HG03066 (cell line): Measurements from ENCODE around the gene PRELID2.
A peak's percentile ranks its signal among the peaks of the same experiment; 100 is the strongest.
"Not testable (repeated sequence)": the region's sequence is repeated elsewhere in the genome, so short reads cannot be mapped to it uniquely, and the experiment has no call there.

Experiments
- ATAC-seq: cut with Tn5 transposase; IDR thresholded peaks from one replicate; pipeline ENCODE4 v1.9.1; 2021; ENCODE audit warnings: low read depth; ENCODE audit not compliant: unreplicated experiment

Gene PRELID2

DNA sequence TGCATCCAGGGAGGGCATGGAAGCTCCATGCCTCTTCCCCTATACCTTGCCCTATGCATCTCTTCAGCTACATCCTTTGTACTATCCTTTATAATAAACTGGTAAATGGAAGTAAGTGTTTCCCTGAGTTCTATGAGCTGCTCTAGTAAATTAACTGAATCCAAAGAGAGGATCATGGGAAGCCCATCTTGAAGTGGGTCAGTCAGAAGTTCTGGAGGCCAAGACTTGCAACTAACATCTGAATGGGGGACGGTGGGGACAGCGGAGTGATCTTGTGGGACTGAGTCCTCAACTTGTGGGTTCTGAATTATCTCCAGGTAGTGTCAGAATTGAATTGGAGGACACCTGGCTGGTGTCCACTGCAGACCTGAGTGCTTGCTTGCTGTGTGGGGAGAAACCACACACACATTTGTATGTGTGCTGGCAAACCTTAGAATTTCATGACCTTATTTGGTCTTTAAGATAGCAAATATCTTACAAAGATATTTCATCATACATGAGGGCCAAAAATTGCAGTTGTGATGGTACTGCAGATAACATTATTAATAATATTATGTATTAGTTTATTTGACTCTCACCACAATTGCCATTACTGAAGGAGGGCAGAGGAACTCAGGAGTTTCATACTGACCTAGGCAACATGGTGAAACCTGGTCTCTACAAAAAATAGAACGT lies 5.5 kb upstream of the PRELID2 start:
- ATAC-seq, result no peak

DNA sequence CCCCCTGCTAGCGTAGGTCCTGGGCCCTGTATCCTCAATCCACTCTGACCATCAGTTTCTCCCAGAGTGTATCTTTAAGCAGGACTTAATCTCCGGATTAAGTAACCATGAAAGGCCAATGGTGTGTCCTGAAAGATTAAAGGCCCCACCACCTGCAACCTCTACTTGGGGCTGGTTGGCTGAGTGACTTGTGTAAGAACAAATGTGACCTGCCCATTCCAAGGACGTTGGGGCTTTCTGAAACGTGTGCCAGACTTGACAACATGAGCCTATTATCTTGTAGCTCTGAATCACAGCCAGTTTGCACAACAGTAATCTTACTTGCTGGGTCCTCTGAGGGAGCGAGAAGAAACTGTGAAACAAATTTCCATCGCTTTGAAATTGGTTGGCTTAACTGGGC lies 3.1 kb upstream of the PRELID2 start:
- ATAC-seq, result no peak

DNA sequence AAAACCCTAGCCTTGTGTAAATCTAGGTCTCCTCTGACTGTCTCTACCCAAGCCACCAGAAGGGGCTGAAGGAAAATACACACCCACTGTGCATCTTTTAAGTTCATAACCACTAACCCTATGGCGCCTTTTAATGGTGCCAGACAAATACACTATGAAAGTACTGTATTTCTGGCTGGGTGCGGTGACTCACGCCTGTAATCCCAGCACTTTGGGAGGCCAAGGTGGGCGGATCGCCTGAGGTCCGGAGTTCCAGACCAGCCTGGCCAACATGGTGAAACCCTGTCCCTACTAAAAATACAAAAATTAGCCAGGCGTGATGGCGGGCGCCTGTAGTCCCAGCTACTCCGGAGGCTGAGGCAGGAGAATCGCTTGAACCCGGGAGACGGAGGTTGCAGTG lies 1.1 kb upstream of the PRELID2 start:
- not testable (repeated sequence) for ATAC-seq

DNA sequence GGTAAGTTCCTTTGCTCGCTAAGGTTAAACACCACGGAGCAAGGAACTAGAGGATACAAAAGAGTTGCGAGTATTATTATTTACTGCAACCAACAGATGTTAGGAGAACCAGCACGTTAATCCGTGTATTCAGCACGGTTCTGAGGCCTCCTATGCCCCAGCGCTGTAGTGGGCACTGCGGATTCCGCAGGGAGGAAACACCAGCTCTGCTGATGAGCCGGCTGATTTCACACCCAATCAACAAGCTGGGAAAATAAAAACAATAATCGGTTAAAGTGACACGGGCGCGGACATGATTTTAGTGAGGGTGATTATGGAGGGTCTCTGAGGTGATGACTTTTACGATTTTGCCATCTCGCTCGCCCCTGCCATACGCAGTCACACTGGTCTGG lies 702 bp upstream of the PRELID2 start:
- ATAC-seq, result peak; percentile 23

DNA sequence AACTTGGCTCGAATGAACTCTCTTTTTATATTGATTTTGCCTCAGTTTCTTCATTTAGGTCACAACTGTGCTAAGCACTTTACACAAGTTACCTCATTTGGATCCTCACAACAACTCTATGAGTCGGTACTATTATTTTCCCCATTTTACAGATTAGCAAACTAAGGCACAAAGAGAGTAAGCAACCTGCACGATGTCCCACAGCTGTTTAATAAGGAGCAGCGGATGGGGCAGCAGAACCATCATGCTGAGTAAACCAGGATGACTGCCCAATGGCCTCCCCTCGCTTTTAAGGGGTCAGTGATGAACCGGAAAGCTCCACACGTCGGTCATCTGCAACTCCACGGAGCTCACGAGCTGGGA lies 607 bp downstream of the PRELID2 start:
- ATAC-seq, result peak; percentile 7

DNA sequence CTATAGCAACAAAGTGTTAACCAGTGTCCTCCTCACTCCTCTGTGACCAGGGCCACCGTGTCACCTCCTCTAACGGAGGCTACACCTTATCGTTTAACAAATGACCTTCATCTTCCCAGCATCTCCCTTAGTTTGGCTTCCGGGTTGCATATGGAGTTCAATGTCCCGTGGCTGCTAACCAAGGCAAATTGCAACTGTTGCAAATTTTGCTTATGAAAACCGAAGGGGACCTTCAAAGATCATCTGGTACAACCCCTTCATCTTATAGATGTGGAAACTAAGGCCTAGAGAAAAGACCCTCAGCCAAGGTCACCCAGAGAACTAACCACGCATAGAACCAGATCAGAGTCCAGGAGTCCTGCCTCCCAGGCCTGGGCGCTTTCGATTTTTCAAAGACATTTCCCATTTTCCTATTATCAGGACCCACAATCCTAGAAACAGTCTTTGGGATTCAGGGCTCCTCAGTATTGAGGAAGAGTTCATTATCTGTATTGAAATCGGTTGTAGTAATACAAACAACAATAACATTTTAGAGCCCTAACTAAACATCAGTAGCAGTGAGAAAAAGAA lies 1.4 kb downstream of the PRELID2 start:
- ATAC-seq, result no peak

DNA sequence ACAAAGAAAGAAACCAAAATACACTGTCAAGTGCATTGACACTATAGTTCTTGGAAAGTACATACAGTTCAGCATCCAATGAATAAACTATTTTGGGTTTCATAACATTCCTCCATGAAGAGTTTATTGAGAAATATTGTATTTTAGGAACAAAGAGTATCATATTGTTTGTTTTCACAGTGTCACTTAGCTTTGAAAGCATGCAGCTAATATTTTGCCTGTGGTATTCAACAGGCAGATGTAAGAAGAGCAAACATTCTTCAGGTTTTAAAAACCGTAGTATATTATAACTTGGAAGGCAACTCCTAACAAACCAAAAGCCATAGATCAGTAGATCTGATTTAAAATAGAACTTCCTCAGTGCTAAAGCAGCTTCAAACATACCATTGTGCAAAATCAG lies 4.5 kb downstream of the PRELID2 start:
- no peak for ATAC-seq

DNA sequence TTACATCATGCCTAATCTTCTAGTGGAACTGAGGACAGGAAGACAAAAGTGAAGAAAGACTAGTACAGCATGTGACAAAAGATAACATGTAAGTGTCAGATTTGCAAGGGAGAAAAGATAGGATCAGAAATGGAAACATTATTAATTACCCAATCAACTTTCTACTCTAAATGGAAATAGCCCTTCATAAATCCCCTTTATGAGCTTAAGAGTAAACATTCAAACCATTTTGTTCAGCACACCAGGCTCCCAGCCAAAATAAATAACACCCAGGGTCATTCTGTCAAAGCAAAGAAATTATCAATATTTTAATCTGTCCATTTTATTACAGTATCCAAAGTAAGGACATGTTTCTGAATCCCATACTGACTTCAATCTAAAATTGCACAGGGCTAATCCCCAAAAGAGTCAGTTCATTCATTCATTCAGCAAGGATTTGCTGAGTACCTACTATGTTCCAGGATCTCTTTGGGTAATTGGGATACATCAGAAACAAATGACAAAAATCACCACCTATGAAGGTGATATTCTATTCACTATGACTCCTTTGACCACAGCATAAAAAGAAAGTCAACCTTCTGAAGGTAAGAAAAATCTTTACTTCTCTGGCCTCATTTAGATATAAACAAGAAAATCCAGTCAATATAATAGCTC lies 5.3 kb downstream of the PRELID2 start:
- ATAC-seq, result no peak

DNA sequence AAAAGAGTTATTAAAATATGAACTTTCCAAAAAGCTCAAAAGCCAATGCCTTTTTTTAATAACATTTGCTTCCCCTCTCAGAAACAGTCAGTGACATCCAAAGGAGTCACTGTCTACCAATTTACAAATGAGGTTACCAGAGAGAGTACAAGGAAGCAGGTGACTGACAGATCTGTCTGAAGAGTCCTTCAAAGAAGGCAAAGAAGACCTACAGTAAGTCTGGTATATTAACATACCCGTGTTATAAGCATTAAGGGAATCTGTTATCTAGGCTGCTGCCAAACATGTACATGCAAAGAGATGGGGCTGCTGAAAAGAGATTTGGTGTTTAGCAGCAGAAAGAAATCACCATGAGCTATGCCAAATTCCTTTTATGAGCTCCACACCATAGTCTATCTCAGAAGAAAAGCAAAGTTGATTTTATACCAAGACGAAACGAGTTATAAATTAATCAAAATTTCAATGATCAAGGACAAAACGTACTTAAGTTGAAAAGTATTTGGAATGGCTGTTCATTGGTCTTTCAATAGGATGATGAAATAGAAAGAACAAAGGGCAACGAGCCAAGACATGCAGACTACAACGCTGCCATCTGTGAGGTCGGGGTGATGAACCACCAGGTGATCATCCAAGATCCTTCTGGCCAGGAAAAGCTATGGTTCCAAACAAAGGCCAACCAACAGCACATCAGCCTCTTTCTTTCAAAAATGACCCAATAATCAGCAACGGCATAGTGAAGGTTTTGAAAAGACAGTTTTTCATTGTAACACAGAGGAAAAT lies 8.1 kb downstream of the PRELID2 start:
- ATAC-seq, result no peak

DNA sequence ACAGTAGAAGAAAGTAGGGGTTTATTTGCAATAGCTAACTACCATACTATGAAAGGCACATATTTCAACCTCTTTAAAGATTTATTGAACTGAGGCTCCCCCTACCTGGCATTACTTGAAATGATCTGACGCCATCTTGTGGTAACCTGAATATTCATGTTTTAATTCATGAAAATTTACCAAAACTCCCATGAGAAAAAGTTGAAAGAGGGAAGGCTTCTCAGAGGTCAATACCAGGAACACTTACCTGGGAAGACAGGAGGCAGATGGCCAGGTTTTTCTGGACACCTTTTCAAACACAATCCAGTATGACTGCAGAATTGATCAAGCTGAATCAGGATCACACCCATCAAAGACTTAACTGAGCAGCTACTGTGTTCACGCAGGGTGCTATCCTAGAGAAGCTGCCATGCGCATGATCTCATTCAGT lies 9.4 kb downstream of the PRELID2 start:
- peak; percentile 63 for ATAC-seq

DNA sequence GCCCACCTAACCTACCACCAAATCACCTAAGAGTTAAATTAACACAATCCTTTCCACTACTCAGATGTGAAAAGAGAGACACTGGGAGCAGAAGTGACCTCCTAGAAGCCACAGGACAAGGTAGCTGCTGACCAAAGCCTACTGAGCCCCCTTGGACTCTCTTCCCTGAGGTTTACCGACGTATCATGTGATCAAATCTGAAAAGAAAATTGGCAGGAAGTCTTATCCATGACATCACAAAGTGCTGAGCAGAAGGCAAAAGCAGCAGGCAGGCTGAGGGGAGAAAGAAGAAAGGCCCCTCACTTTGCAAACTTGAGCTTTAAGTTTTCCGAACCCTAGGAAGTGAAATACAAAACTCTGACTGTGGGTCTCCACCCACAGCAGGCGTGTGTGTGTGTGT lies 11.1 kb downstream of the PRELID2 start:
- no peak for ATAC-seq

DNA sequence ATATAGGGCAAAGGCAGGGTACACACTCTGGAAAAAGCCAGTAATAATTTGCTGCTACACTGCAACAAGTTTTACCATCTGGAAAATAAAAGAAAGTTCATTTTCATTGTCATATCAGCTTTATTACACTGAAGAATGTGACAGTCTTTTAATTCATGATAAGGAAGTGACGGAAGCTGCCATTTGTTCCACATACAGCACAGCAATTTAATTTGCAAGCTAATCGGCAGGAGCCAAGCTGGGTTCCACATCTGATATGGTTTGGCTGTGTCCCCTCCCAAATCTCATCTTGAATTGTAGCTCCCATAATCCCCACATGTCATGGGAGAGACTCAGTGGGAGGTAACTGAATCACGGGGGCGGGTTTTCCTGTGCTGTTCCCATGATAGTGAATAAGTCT lies 16.5 kb downstream of the PRELID2 start:
- no peak for ATAC-seq

DNA sequence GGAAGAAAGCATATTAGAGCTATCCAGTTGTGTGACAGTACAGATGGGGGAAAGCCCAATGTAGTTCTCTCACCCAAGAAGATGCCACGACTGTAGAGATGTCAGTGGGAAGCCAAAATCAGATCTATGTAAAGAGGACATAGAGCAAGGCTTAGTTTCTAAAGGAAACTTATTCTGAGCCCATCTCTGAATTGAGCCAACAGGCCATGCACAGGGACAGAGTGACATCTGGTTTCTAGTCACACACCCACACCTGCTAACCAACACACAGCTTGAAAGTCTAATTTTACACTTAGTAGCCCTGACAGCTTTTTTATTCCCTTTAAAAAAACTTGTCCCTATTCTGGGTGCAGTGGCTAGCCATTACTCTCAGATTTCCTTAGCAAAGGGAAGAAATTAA lies 22.3 kb downstream of the PRELID2 start:
- ATAC-seq, result no peak

DNA sequence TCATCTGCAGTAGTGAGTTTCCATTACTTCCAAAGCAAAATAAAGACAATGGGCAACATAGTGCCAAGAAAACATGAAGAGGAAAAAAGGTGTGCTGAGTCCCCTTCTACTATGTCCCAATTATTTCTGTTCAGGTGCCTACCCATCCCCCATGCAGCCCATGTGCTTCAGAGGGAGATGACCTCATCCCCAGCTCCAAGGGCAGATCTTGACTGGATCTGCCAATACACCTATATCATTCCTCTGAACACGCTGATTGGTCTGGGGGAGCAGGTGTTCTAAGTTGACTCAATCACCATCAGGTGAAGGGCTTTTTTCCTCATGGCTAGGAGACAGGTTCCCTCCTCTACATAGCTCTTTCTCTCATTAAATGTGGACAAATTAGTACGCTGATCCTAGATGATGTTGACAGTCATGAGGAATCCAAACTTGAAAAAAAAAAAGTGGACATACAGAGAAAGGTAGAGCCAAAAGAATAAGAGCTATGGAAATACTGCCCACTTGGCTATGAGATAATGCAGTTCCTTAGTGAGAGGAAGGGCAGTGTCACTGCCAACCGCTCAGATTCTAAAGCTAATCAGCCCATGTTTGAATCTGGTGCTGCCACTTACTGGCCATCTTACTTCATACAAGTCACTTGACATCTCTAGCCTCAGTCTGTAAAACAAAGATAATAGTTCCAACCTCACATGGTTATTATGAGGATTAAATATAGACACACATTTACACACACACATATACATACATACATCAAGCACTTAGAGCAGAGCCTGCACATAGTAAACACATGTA lies 23.1 kb downstream of the PRELID2 start:
- no peak for ATAC-seq

DNA sequence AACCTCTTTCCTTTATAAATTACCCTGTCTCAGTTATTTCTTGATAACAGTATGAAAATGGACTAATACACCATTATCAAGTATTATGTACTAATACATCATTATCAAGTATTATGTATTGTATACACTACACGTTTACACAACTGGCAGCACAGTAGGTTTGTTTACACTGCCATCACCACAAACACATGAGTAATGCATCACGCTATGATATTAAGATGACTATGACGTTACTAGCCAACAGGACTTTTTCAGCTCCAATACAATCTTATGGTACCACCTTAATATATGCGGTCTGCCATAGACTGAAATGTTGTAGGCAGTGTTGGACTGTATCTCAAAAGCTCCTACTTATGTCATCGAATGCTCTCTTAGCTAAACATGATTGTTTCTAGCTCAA lies 28.2 kb downstream of the PRELID2 start:
- ATAC-seq, result no peak

DNA sequence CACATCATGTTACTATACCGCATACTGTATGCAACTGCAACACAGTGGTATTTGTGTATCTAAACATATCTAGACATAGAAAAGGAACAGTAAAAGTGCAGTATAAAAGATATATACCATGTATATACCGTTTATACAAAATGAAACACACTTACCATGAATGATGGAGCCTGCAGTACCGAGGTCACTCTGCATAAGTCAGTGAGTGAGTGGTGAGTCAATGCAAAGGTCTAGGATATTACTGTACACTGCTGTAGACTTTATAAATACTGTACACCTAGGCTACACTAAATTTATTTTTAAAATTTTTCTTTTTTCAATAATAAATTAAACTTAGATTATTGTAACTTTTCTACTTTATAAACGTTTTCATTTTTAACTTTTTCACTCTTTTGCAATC lies 29.3 kb downstream of the PRELID2 start:
- no peak for ATAC-seq

DNA sequence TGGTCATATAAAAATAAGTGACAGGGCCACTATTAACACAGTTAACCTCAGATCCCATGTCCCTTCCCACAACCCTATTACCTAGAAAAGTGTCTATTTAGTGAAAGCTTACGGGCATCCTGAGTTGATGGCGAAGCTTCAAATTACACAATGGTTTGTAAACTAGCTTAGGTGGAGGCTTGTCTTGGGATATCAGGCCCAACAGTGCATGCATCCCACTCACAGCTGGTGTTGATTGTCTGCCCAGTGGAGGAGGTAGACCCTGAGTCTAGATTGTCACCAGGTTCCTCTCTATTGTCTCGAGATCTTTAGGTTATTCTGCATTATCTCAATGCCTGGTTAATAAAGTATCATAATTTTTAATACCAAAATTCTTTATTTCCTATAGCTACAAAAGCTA lies 30.4 kb downstream of the PRELID2 start:
- no peak for ATAC-seq

DNA sequence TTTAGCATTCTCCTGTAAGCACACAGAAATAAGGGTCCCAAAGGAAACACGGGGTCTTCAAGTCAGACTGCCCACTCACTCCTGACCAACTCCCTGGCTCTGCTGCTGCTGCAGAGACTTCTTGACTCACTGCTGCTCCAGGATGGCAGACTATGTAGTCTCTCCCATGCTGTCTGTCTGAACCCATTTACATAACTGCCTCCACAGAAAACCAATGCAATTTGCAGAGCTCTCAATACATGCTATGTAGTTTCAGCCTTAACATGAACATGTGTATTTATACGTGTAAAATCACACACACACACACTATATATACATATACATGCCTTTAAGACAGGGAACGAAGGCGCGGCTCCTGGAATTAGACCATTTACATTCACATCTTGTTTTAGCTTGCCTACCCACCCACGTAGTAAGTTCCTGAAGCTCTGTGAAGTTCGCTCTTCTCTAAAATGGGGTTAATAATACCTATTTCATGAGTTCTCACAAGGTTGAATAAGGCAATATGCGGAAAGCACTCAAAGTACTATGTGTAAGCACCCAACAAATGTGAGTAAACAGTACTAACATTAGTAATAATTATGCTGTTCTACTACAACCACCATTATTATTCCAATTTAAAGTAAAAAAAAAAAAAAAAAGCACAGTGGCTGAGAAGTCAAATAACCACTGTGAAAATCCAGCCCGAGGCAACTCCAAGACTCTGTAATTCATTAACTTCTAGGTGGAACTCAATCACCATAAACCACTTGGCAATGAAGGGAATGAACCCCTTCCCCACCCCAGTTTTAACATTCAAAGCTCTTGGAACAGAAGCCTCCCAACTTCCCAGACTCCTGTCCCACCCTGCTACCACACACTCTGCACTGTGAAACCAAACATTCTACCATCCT lies 31.8 kb downstream of the PRELID2 start:
- no peak for ATAC-seq

DNA sequence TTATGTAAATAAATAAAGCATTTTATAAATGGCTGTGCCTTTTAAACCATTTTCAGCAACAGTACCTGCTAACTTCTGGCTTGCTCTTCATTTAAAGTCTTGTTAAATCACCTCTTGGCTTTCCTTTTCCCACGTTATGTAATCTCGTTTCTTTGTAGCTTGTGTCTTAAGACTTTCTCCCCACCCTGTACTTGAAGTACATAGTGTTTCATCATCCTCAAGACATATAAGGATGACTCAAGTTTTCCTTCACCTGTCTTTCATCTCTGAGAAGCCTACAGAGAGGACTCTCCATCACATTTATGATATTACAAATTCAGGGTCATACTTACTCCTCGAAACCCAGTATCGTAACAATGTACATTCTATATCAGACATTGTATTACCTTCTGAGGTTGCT lies 33.9 kb downstream of the PRELID2 start:
- no peak for ATAC-seq

DNA sequence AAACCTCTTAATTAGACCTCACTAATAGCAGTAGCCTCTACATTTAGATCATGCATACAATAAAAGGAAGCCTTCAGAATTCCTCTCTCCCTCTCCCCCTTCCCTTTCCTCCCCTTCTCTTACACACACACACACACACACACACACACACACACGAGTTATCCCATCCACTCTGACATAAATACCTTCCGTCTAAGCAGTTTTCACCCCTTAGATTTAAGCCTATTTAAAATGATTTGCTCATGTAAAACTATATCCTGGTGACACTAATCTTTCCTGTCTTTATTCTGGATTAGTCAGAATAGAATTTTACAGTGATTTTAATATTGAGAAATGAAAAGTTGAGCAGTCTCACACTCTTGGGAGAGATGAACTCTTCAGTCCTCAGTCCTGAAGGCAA lies 35.0 kb downstream of the PRELID2 start:
- no peak for ATAC-seq
